GM12892 (cell line): Measurements from ENCODE around the gene KNDC1.

Source experiments
- POLR2A ChIP-seq: IDR thresholded peaks from 2 replicates; pipeline ENCODE4 v1.6.1; 2011; ENCODE audit warnings: low read depth, low read length, control low read depth
- POLR2AphosphoS5 ChIP-seq: IDR thresholded peaks from 2 replicates; pipeline ENCODE4 v1.6.1; 2011; ENCODE audit warnings: low read depth, low read length, control low read depth
- TAF1 ChIP-seq: IDR thresholded peaks from 2 replicates; pipeline ENCODE4 v1.6.1; 2011; ENCODE audit warnings: low read depth, mild to moderate bottlenecking, control low read depth, low read length, borderline replicate concordance

DNA sequence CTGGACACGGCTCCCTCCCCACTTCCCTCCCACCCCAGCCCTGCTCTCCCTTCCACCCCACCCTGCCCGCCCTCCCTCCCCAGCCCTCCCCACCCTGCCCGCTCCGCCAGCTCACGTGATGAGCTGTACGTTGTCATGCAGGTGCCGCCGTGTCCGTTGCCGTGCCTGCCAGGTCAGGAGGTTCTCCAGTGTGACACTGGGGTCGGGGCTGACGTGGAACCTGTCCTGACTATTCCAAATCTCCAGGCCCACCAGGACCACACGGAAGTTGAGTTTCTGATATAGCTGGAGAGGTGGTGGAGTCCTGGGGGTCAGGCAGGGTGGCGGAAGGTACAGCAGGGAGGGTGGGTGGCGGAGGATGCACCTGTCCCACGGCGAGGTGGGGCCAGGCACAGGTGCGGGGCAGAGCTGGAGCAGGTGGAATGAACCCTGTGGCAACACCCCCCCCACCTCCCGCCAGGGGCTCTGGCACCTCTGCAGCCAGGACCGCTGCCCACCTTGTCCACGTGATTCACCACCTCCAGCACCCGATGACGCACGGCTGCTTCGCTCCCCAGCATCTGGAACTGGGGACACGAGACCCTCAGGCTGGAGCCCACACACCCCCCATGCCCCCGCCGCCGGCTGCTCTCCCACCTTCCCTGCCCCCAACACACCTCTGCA, 112.4 kb downstream of the KNDC1 start:
- TF ChIP-seq POLR2A (no peak), POLR2AphosphoS5 (no peak), TAF1 (no peak)
